NCI-H345 treated with DMSO at 0.1 percent for 48 hours (cell line): Measurements from ENCODE around the gene CD52.

ENCODE experiments used
- DNase-seq: peaks from one replicate; lab custom pipeline; 2025; ENCODE audit not compliant: unreplicated experiment; lab: John Stamatoyannopoulos, UW

The CD52 gene

GRCh38 chr1:26353976-26354820, 36.4 kb downstream of the CD52 start, which contains the start of gene CRYBG2:
CRYBG2 (minus strand) TSS chr1:26354130; CDS start chr1:26346657, 7,473 bp downstream.
- DNase-seq, result no peak

- no peak for DNase-seq
These were observed 37.2 kb downstream of the CD52 start for GRCh38 chr1:26354972-26355371.

GRCh38 chr1:26356106-26356505, 38.3 kb downstream of the CD52 start:
- no peak for DNase-seq

GRCh38 chr1:26357121-26357602, 39.4 kb downstream of the CD52 start:
- DNase-seq, result no peak

GRCh38 chr1:26358411-26359384, 40.9 kb downstream of the CD52 start:
- no peak for DNase-seq

GRCh38 chr1:26359981-26360806, 42.4 kb downstream of the CD52 start:
- DNase-seq, result no peak

- DNase-seq, result no peak
These were observed 43.2 kb downstream of the CD52 start for GRCh38 chr1:26360807-26361604.

- no peak for DNase-seq
These were observed 43.9 kb downstream of the CD52 start for GRCh38 chr1:26361605-26362122.

- no peak for DNase-seq
These were observed 44.6 kb downstream of the CD52 start for GRCh38 chr1:26362331-26362730.

- DNase-seq, result peak; percentile 5
These were observed 46.0 kb downstream of the CD52 start for GRCh38 chr1:26363549-26364448.

- no peak for DNase-seq
These were observed 47.2 kb downstream of the CD52 start for GRCh38 chr1:26364956-26365355.

- no peak for DNase-seq
These were observed 49.7 kb downstream of the CD52 start for GRCh38 chr1:26367441-26367840.

GRCh38 chr1:26368006-26368405, 50.2 kb downstream of the CD52 start:
- no peak for DNase-seq

GRCh38 chr1:26368486-26368885, 50.7 kb downstream of the CD52 start:
- no peak for DNase-seq
